WTC11 (cell line): Measurements from ENCODE around the gene RHOT2. TPM values are rescaled to one million over a fixed set of nuclear protein-coding genes. Genes with fewer than 3 reads are reported as not detected.

Source experiments
- ATAC-seq: fragments of 200-7000 bp; cut with Tn5 transposase; 2 replicates; pipeline ENCODE4 v1.10.0; 2021; ENCODE audit warnings: mild to moderate bottlenecking, moderate library complexity
- CTCF ChIA-PET: fragments of 300-600 bp; sonication (Branson Sonifier 250); formaldehyde crosslinking; loops from one replicate; lab custom pipeline; 2021; ENCODE audit warnings: antibody characterized with exemption; lab: Charles Lee
- POLR2A ChIA-PET: fragments of 350-600 bp; sonication (Branson Sonifier 250); formaldehyde crosslinking; loops from one replicate; lab custom pipeline; 2021; ENCODE audit warnings: antibody characterized with exemption; lab: Charles Lee
- DNase-seq: peaks from one replicate; pipeline ENCODE4 v3.0.0; 2021; ENCODE audit warnings: low spot score
- H3K27ac Mint-ChIP-seq: 2 replicates; pipeline ENCODE4 v1.8.0; 2021; ENCODE audit warnings: mixed read lengths
- H3K27me3 Mint-ChIP-seq: 2 replicates; pipeline ENCODE4 v1.8.0; 2021; ENCODE audit warnings: low read depth, mild to moderate bottlenecking, moderate library complexity, mixed read lengths
- H3K36me3 Mint-ChIP-seq: 2 replicates; pipeline ENCODE4 v1.8.0; 2021; ENCODE audit warnings: mixed read lengths
- H3K4me1 Mint-ChIP-seq: 2 replicates; pipeline ENCODE4 v1.8.0; 2022; ENCODE audit warnings: mixed read lengths
- H3K4me3 Mint-ChIP-seq: 2 replicates; pipeline ENCODE4 v1.8.0; 2021; ENCODE audit warnings: mild to moderate bottlenecking, moderate library complexity, mixed read lengths
- H3K9me3 Mint-ChIP-seq: 2 replicates; pipeline ENCODE4 v1.8.0; 2021; ENCODE audit warnings: mixed read lengths
- E2F1 ChIP-seq: sonication (generic); formaldehyde crosslinking; IDR thresholded peaks from 2 replicates; pipeline ENCODE4 v1.8.0; 2022; ENCODE audit warnings: mild to moderate bottlenecking, missing genetic modification reagents
- HMGXB4 ChIP-seq: sonication (generic); formaldehyde crosslinking; IDR thresholded peaks from 2 replicates; pipeline ENCODE4 v1.8.1; 2023; ENCODE audit warnings: mild to moderate bottlenecking, moderate library complexity, missing genetic modification reagents
- NFATC4 ChIP-seq: fragments of 250-450 bp; sonication (Bioruptor Pico); IDR thresholded peaks from 2 replicates; pipeline ENCODE4 v1.9.0; 2021; ENCODE audit warnings: mild to moderate bottlenecking
- NR2C2 ChIP-seq: sonication (generic); formaldehyde crosslinking; IDR thresholded peaks from 2 replicates; pipeline ENCODE4 v1.8.0; 2022; ENCODE audit warnings: mild to moderate bottlenecking, missing genetic modification reagents
- SMAD4 ChIP-seq: sonication (generic); formaldehyde crosslinking; IDR thresholded peaks from 2 replicates; pipeline ENCODE4 v1.8.0; 2022; ENCODE audit warnings: mild to moderate bottlenecking, missing genetic modification reagents
- ZBTB21 ChIP-seq: sonication (generic); formaldehyde crosslinking; IDR thresholded peaks from 2 replicates; pipeline ENCODE4 v1.8.1; 2023; ENCODE audit warnings: mild to moderate bottlenecking, missing genetic modification reagents, borderline replicate concordance
- total RNA-seq: library from RNA; stranded (reverse); gene quantifications from 3 replicates; pipeline ENCODE4 v1.2.3, GENCODE V29; 2021
- TF ChIP-seq, protein P1 (sequence below): sonication (generic); formaldehyde crosslinking; conservative IDR thresholded peaks from 2 replicates; pipeline ENCODE4 v1.8.1; 2023; ENCODE audit warnings: mild to moderate bottlenecking, low read depth, missing genetic modification reagents, moderate library complexity
- TF ChIP-seq, protein P2 (sequence below): fragments of 250-450 bp; sonication (Bioruptor Pico); conservative IDR thresholded peaks from 2 replicates; pipeline ENCODE4 v1.9.0; 2021; ENCODE audit warnings: mild to moderate bottlenecking
- TF ChIP-seq, protein P3 (sequence below): sonication (generic); formaldehyde crosslinking; IDR thresholded peaks from 2 replicates; pipeline ENCODE4 v1.8.1; 2023; ENCODE audit warnings: mild to moderate bottlenecking, missing genetic modification reagents, borderline replicate concordance

The RHOT2 gene
- total RNA-seq, 1 experiment from 2014 or later: 285 TPM

DNA sequence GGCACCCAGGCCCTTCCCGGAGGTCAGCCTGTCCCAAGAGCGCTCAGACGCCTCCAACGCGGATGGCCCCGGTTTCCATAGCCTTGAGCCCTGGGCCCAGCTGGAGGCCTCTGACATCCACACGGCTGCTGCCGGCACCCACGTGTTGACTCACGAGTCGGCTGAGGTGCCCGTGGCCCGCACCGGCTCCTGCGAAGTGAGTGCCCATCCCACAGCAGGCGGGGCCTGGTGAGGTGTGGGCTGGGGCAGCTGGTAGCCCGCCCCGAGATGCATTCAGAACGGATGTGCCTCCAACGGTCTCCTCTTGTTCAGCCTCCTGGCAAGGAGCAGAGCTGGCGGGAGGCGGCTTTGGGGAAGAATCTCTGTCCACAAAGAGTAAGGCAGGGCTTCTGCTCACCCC, 16.1 kb upstream of the RHOT2 start:
- no peaks in the 10 kb centered on the region for H3K27me3 Mint-ChIP-seq
- DNase-seq: no peak
- ATAC-seq: no peak
- CTCF ChIA-PET: interaction anchor here (1.1 to 6.4 kb wide), 2 partner anchors 8 to 34 kb away, joined by 3 to 54 read pairs; no protein-coding TSS in a partner anchor
- H3K9me3 Mint-ChIP-seq: no peaks in the 10 kb centered on the region
- no peak overlapping the region for H3K27ac Mint-ChIP-seq
- H3K4me1 Mint-ChIP-seq: 0 out of 2 replicates have a peak, but pooled peaks cover 2% of the 10 kb centered on the region
- TF ChIP-seq ZBTB21 (CRISPR knock-in tag): no peak
- no peak for TF ChIP-seq E2F1 (CRISPR knock-in tag)
- TF ChIP-seq, protein P1, sequence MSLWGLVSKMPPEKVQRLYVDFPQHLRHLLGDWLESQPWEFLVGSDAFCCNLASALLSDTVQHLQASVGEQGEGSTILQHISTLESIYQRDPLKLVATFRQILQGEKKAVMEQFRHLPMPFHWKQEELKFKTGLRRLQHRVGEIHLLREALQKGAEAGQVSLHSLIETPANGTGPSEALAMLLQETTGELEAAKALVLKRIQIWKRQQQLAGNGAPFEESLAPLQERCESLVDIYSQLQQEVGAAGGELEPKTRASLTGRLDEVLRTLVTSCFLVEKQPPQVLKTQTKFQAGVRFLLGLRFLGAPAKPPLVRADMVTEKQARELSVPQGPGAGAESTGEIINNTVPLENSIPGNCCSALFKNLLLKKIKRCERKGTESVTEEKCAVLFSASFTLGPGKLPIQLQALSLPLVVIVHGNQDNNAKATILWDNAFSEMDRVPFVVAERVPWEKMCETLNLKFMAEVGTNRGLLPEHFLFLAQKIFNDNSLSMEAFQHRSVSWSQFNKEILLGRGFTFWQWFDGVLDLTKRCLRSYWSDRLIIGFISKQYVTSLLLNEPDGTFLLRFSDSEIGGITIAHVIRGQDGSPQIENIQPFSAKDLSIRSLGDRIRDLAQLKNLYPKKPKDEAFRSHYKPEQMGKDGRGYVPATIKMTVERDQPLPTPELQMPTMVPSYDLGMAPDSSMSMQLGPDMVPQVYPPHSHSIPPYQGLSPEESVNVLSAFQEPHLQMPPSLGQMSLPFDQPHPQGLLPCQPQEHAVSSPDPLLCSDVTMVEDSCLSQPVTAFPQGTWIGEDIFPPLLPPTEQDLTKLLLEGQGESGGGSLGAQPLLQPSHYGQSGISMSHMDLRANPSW (CRISPR knock-in tag): no peak
- TF ChIP-seq, protein P2, sequence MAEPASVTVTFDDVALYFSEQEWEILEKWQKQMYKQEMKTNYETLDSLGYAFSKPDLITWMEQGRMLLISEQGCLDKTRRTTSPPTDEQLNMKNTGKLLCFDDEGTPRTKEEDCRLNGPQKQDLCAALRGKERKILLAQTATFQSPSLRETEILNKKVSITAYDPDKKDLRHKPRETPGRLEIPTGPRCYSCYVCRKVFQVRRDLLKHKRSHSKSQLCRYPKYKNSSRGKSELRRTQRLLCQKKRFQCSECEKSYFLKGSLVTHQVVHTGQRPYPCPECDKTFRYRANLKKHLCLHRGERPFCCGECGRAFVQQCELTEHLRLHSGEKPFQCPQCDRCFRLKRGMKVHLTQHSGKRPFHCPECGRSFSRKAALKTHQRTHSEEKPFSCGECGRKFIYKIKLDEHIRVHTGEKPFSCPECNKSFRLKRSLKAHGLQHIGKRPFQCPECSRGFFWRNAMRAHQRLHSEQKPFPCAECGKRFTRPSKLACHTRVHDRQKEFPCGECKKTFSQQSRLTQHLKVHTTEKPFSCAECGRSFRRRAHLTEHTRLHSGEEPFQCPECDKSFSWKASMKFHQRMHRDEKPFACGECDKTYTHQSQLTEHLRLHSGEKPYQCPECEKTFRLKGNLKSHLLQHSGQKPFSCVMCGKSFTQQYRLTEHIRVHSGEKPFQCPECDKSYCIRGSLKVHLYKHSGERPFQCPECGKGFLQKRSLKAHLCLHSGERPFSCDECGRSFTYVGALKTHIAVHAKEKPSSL (CRISPR knock-in tag): no peak
- TF ChIP-seq SMAD4: no peak
- TF ChIP-seq, all 79 proteins: peak for 0
- Mint-ChIP-seq H3K4me3 (no peak overlapping the region; the same call in 1 of the 2 replicates), H3K36me3 (no peaks in the 10 kb centered on the region)
- POLR2A ChIA-PET: interaction anchor here (0.7 to 1.0 kb wide), 2 partner anchors 14 to 68 kb away, joined by 3 read pairs; no protein-coding TSS in a partner anchor

DNA sequence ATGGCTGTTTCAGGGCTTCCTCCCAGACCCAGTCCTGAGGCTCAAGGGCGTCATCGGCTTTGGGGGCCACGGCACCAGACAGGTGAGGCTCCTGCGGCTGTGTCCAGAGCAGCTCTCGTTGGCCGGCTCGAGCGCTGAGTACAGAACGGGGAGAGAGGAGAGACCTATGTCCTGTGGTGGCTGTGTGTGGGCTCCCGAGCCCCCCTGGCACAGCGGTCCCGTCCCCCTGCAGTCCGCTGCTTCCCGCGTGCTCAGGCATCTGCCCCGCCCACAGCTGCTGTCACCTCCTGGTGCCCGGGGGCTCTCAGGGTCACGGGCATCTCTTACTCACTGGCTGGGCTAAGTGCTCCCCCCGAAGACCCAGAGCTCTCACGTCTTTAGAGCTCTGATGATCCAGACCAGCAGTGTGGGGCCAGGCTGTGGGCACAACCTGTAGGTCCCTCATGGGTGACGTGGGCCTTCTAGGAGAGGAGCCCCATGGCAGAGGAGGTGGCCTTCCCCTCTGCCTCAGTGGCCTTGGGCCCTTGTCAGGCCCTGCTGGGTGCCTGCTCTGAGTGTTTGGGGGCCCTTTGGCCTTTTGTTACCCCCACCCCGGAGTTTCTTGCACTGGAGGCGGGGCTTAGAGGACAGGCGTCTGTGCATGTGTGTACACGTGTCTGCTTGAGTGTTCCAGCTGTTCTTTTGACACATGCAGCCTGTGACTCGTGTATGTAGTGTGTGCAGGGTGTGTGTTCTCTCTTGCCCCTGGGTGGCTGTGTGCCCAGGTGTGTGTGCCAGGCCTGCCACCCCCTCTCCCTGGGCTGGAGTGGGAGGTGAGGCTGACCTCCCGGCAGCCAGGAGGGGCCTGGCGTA, 15.3 kb upstream of the RHOT2 start:
- H3K36me3 Mint-ChIP-seq: no peaks in the 10 kb centered on the region
- ATAC-seq (no peak), DNase-seq (no peak)
- ChIA-PET POLR2A (interaction anchor here (0.7 to 1.0 kb wide), 2 partner anchors 14 to 67 kb away, joined by 3 read pairs; no protein-coding TSS in a partner anchor), CTCF (interaction anchor here (1.0 to 6.4 kb wide), 3 partner anchors 7 to 34 kb away, joined by 3 to 54 read pairs (median 3); no protein-coding TSS in a partner anchor)
- H3K4me3 Mint-ChIP-seq: no peak overlapping the region
- 0 out of 2 replicates have a peak, but pooled peaks cover 2% of the 10 kb centered on the region for H3K4me1 Mint-ChIP-seq
- no peaks in the 10 kb centered on the region for H3K27me3 Mint-ChIP-seq
- H3K9me3 Mint-ChIP-seq: no peaks in the 10 kb centered on the region
- H3K27ac Mint-ChIP-seq: no peak overlapping the region
- TF ChIP-seq NR2C2 (CRISPR knock-in tag): no peak
- TF ChIP-seq HMGXB4 (CRISPR knock-in tag): no peak
- no peak for TF ChIP-seq NFATC4 (CRISPR knock-in tag)
- TF ChIP-seq, protein P3, sequence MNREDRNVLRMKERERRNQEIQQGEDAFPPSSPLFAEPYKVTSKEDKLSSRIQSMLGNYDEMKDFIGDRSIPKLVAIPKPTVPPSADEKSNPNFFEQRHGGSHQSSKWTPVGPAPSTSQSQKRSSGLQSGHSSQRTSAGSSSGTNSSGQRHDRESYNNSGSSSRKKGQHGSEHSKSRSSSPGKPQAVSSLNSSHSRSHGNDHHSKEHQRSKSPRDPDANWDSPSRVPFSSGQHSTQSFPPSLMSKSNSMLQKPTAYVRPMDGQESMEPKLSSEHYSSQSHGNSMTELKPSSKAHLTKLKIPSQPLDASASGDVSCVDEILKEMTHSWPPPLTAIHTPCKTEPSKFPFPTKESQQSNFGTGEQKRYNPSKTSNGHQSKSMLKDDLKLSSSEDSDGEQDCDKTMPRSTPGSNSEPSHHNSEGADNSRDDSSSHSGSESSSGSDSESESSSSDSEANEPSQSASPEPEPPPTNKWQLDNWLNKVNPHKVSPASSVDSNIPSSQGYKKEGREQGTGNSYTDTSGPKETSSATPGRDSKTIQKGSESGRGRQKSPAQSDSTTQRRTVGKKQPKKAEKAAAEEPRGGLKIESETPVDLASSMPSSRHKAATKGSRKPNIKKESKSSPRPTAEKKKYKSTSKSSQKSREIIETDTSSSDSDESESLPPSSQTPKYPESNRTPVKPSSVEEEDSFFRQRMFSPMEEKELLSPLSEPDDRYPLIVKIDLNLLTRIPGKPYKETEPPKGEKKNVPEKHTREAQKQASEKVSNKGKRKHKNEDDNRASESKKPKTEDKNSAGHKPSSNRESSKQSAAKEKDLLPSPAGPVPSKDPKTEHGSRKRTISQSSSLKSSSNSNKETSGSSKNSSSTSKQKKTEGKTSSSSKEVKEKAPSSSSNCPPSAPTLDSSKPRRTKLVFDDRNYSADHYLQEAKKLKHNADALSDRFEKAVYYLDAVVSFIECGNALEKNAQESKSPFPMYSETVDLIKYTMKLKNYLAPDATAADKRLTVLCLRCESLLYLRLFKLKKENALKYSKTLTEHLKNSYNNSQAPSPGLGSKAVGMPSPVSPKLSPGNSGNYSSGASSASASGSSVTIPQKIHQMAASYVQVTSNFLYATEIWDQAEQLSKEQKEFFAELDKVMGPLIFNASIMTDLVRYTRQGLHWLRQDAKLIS: no peak
